ENCODE data around the gene AADAT. TPM values are rescaled to one million over a fixed set of nuclear protein-coding genes. Genes with fewer than 3 reads are reported as not detected.

AADAT gene
- total RNA-seq, 2 donors from 2014 or later: 4.4 to 5.3 TPM

GRCh38 chr4:170035231-170035630, 54.5 kb downstream of the AADAT start:
- WGBS, 2 donors: 44 to 50% methylated on average over 1 of the region's 1 CpG
- ATAC-seq: no peak
- intact Hi-C loops (cut with DNase I): no loop called here

GRCh38 chr4:170033999-170034398, 55.8 kb downstream of the AADAT start:
- no peaks in the 10 kb centered on the region for H3K36me3 ChIP-seq (replicated peaks in 1 of 2; ENCODE audit: insufficient read depth in 1 of 2, low read depth in 2 of 2)
- DNase-seq: no peak

More at GRCh38 chr4:170035231-170035630, 54.5 kb downstream of the AADAT start:
- no peak overlapping the region for H3K27ac ChIP-seq
- TF ChIP-seq CTCF (IDR thresholded peaks at IDR 0.05) (no peak), POLR2A (IDR thresholded peaks at IDR 0.05) (no peak)
- no peak overlapping the region for H3K4me3 ChIP-seq
- no peaks in the 10 kb centered on the region for H3K27me3 ChIP-seq
- H3K9me3 ChIP-seq: no peaks in the 10 kb centered on the region
- DNase-seq: no peak
- no peaks in the 10 kb centered on the region for H3K4me1 ChIP-seq
- no peaks in the 10 kb centered on the region for H3K36me3 ChIP-seq (replicated peaks in 1 of 2; ENCODE audit: insufficient read depth in 1 of 2, low read depth in 2 of 2)

GRCh38 chr4:170030121-170030520, 59.6 kb downstream of the AADAT start:
- no peak overlapping the region for H3K27ac ChIP-seq
- intact Hi-C loops (cut with DNase I): no loop called here

More at GRCh38 chr4:170033999-170034398, 55.8 kb downstream of the AADAT start:
- TF ChIP-seq CTCF (IDR thresholded peaks at IDR 0.05) (no peak), POLR2A (IDR thresholded peaks at IDR 0.05) (no peak)
- H3K4me3 ChIP-seq: no peak overlapping the region
- no peak for ATAC-seq
- no peaks in the 10 kb centered on the region for H3K27me3 ChIP-seq
- WGBS, 2 donors: 87 to 88% methylated on average over 2 of the region's 2 CpGs
- no peaks in the 10 kb centered on the region for H3K9me3 ChIP-seq
- no peaks in the 10 kb centered on the region for H3K4me1 ChIP-seq
- H3K27ac ChIP-seq: no peak overlapping the region
- intact Hi-C loops (cut with DNase I): no loop called here

GRCh38 chr4:170027181-170027829, 62.5 kb downstream of the AADAT start:
- Histone ChIP-seq H3K4me1 (peaks cover 6% of the 10 kb centered on the region), H3K27me3 (no peaks in the 10 kb centered on the region), H3K27ac (peak overlapping the region in 3 of 4 donors; percentile 85 to 93 (median 92)), H3K4me3 (peak overlapping the region in 1 of 2 donors; percentile 92), H3K36me3 (replicated peaks in 1 of 2; ENCODE audit: insufficient read depth in 1 of 2, low read depth in 2 of 2) (no peaks in the 10 kb centered on the region), H3K9me3 (no peaks in the 10 kb centered on the region)
- peak in 1 of 7 experiments; percentile 3 for TF ChIP-seq CTCF (IDR thresholded peaks at IDR 0.05)
- no peak for TF ChIP-seq POLR2A (IDR thresholded peaks at IDR 0.05)
- intact Hi-C loops (cut with DNase I): no loop called here
- 3 to 5% methylated on average over 23 to 37 of the region's 37 CpGs for WGBS, 2 donors
- peak; percentile 94 to 96 (median 95) for DNase-seq
- ATAC-seq: peak; percentile 90

More at GRCh38 chr4:170030121-170030520, 59.6 kb downstream of the AADAT start:
- H3K9me3 ChIP-seq: no peaks in the 10 kb centered on the region
- no peaks in the 10 kb centered on the region for H3K36me3 ChIP-seq (replicated peaks in 1 of 2; ENCODE audit: insufficient read depth in 1 of 2, low read depth in 2 of 2)
- no peaks in the 10 kb centered on the region for H3K27me3 ChIP-seq
- DNase-seq (no peak), ATAC-seq (no peak)
- peaks cover 6% of the 10 kb centered on the region for H3K4me1 ChIP-seq
- no peak for TF ChIP-seq CTCF (IDR thresholded peaks at IDR 0.05)
- TF ChIP-seq POLR2A (IDR thresholded peaks at IDR 0.05): no peak
- WGBS, 2 donors: 13 to 15% methylated on average over 1 of the region's 1 CpG
- H3K4me3 ChIP-seq: no peak overlapping the region

Data from body of pancreas (tissue), 4 donors.